BE2C (cell line): ENCODE results near the gene CCL28.

Source experiments
- DNase-seq: peaks from one replicate; pipeline ENCODE4 v3.0.0-alpha.2; 2020
- H3K27me3 ChIP-seq: fragments of 250-450 bp; sonication (Bioruptor Pico); 2 replicates; pipeline ENCODE4 v1.5.1; 2020; ENCODE audit warnings: mild to moderate bottlenecking
- H3K36me3 ChIP-seq: fragments of 250-450 bp; sonication (Bioruptor Pico); 2 replicates; pipeline ENCODE4 v1.5.1; 2020; ENCODE audit warnings: mild to moderate bottlenecking
- H3K4me1 ChIP-seq: fragments of 250-450 bp; sonication (Bioruptor Pico); 2 replicates; pipeline ENCODE4 v1.5.1; 2020
- H3K4me3 ChIP-seq: 2 replicates; pipeline ENCODE4 v1.5.1; 2011; ENCODE audit warnings: low read depth, low read length
- H3K9me3 ChIP-seq: fragments of 250-450 bp; sonication (Bioruptor Pico); 2 replicates; pipeline ENCODE4 v1.5.1; 2020
- CTCF ChIP-seq: IDR thresholded peaks from 2 replicates; pipeline ENCODE4 v1.5.1; 2012; ENCODE audit warnings: mild to moderate bottlenecking, low read depth, low read length

Gene CCL28

GRCh38 chr5:43363445-43364152 lies 48.6 kb downstream of the CCL28 start:
- Histone ChIP-seq H3K27me3 (no peaks in the 10 kb centered on the region; the same call in 1 of the 2 replicates), H3K36me3 (no peaks in the 10 kb centered on the region), H3K9me3 (no peaks in the 10 kb centered on the region), H3K4me1 (no peaks in the 10 kb centered on the region), H3K4me3 (no peak overlapping the region)
- DNase-seq, result no peak
- no peak for TF ChIP-seq CTCF

- H3K27me3 ChIP-seq, result no peaks in the 10 kb centered on the region; the same call in 1 of the 2 replicates
- no peaks in the 10 kb centered on the region for H3K36me3 ChIP-seq
- H3K9me3 ChIP-seq, result no peaks in the 10 kb centered on the region
- no peaks in the 10 kb centered on the region for H3K4me1 ChIP-seq
- H3K4me3 ChIP-seq, result no peak overlapping the region
- TF ChIP-seq CTCF, result no peak
- no peak for DNase-seq
Observed at GRCh38 chr5:43362725-43363435, 49.3 kb downstream of the CCL28 start.

GRCh38 chr5:43358726-43359125 lies 53.5 kb downstream of the CCL28 start:
- no peak for DNase-seq
- H3K4me1 ChIP-seq, result no peaks in the 10 kb centered on the region
- H3K9me3 ChIP-seq, result no peaks in the 10 kb centered on the region
- no peaks in the 10 kb centered on the region for H3K36me3 ChIP-seq
- no peak overlapping the region for H3K4me3 ChIP-seq
- TF ChIP-seq CTCF, result no peak
- no peaks in the 10 kb centered on the region; the same call in 1 of the 2 replicates for H3K27me3 ChIP-seq

GRCh38 chr5:43358301-43358700 lies 53.9 kb downstream of the CCL28 start:
- Histone ChIP-seq H3K27me3 (no peaks in the 10 kb centered on the region; the same call in 1 of the 2 replicates), H3K36me3 (no peaks in the 10 kb centered on the region), H3K9me3 (no peaks in the 10 kb centered on the region), H3K4me3 (no peak overlapping the region), H3K4me1 (no peaks in the 10 kb centered on the region)
- DNase-seq, result no peak
- no peak for TF ChIP-seq CTCF

GRCh38 chr5:43357878-43358281 lies 54.3 kb downstream of the CCL28 start:
- Histone ChIP-seq H3K36me3 (no peaks in the 10 kb centered on the region), H3K9me3 (no peaks in the 10 kb centered on the region), H3K4me1 (no peaks in the 10 kb centered on the region), H3K4me3 (no peak overlapping the region), H3K27me3 (no peaks in the 10 kb centered on the region; the same call in 1 of the 2 replicates)
- DNase-seq, result no peak
- TF ChIP-seq CTCF, result no peak

GRCh38 chr5:43357067-43357466 lies 55.1 kb downstream of the CCL28 start:
- no peak overlapping the region for H3K4me3 ChIP-seq
- H3K9me3 ChIP-seq, result no peaks in the 10 kb centered on the region
- DNase-seq, result no peak
- H3K36me3 ChIP-seq, result no peaks in the 10 kb centered on the region
- no peaks in the 10 kb centered on the region; the same call in 1 of the 2 replicates for H3K27me3 ChIP-seq
- TF ChIP-seq CTCF, result no peak
- no peaks in the 10 kb centered on the region for H3K4me1 ChIP-seq
